H1 (cell line): Measurements from ENCODE around the gene DEDD. TPM values are rescaled to one million over a fixed set of nuclear protein-coding genes. Genes with fewer than 3 reads are reported as not detected.

Experiments used
- CTCF ChIA-PET: fragments of 300-600 bp; sonication (Branson Sonifier 250); formaldehyde crosslinking; loops from one replicate; lab custom pipeline; 2021; ENCODE audit not compliant: partially characterized antibody; lab: Charles Lee
- POLR2A ChIA-PET: fragments of 300-600 bp; sonication (Branson Sonifier 250); formaldehyde crosslinking; loops from one replicate; lab custom pipeline; 2021; ENCODE audit warnings: inconsistent platforms; ENCODE audit not compliant: partially characterized antibody; lab: Charles Lee
- DNase-seq, 2 experiments: peaks; one replicate each; pipeline versions ENCODE4 v3.0.0 to v3.0.0-alpha.2; 2010 to 2022; ENCODE audit warnings: low spot score in 2 of 2, low read depth in 1 of 2, mixed read lengths in 1 of 2
- FAIRE-seq: peaks from 2 replicates; lab custom pipeline; 2011; peaks lifted over from hg19 to GRCh38; lab: Jason Lieb, UNC
- H2AFZ ChIP-seq: 2 replicates; pipeline ENCODE4 v1.8.1; 2012; ENCODE audit warnings: low read length, inconsistent platforms
- H2AK5ac ChIP-seq: 2 replicates; pipeline ENCODE4 v1.6.1; 2013; ENCODE audit warnings: low read depth, low read length
- H2BK120ac ChIP-seq: replicated peaks from 2 replicates; pipeline ENCODE3; 2013; ENCODE audit warnings: low read depth, low read length, inconsistent platforms
- H2BK12ac ChIP-seq: 2 replicates; pipeline ENCODE4 v1.6.1; 2013; ENCODE audit warnings: low read depth, low read length
- H2BK15ac ChIP-seq: 2 replicates; pipeline ENCODE4 v1.6.1; 2013; ENCODE audit warnings: low read length
- H2BK20ac ChIP-seq: 2 replicates; pipeline ENCODE4 v1.6.1; 2013; ENCODE audit warnings: low read length
- H2BK5ac ChIP-seq: 2 replicates; pipeline ENCODE4 v1.6.1; 2013; ENCODE audit warnings: low read depth, low read length
- H3K14ac ChIP-seq: 2 replicates; pipeline ENCODE4 v1.6.1; 2013; ENCODE audit warnings: inconsistent platforms; ENCODE audit not compliant: insufficient read length
- H3K18ac ChIP-seq: 2 replicates; pipeline ENCODE4 v1.6.1; 2013; ENCODE audit warnings: low read length; ENCODE audit errors: extremely low read depth
- H3K23ac ChIP-seq: 2 replicates; pipeline ENCODE4 v1.6.1; 2013; ENCODE audit warnings: inconsistent platforms; ENCODE audit not compliant: insufficient read length
- H3K23me2 ChIP-seq: 2 replicates; pipeline ENCODE4 v1.6.1; 2013; ENCODE audit warnings: low read depth, low read length
- H3K27ac ChIP-seq: 2 replicates; pipeline ENCODE4 v1.6.1; 2011; ENCODE audit warnings: low read depth, low read length, inconsistent platforms
- H3K27me3 ChIP-seq, 4 experiments: replicated peaks in 1 of 4; 1 replicate in 1 of 4; 2 replicates in 3 of 4; pipeline versions ENCODE4 v1.6.1 to v1.8.1; 2011 to 2013; ENCODE audit warnings: low read length in 3 of 4, mild to moderate bottlenecking in 3 of 4, inconsistent platforms in 2 of 4, mixed read lengths in 2 of 4, moderate library complexity in 1 of 4; ENCODE audit not compliant: control insufficient read depth in 3 of 4, insufficient read depth in 3 of 4; ENCODE audit errors: extremely low read depth in 1 of 4
- H3K36me3 ChIP-seq, 4 experiments: 2 replicates each; pipeline versions ENCODE4 v1.6.1 to v1.8.1; 2011 to 2013; ENCODE audit warnings: mild to moderate bottlenecking in 4 of 4, low read length in 3 of 4, moderate library complexity in 2 of 4, control low read depth in 1 of 4, inconsistent platforms in 1 of 4; ENCODE audit not compliant: insufficient read depth in 4 of 4, control insufficient read depth in 2 of 4
- H3K4ac ChIP-seq: replicated peaks from 2 replicates; pipeline ENCODE3; 2013; ENCODE audit warnings: low read length, low read depth, mixed read lengths, inconsistent platforms; ENCODE audit not compliant: insufficient read length
- H3K4me1 ChIP-seq, 4 experiments: replicated peaks in 1 of 4; 1 replicate in 1 of 4; 2 replicates in 3 of 4; pipeline versions ENCODE4 v1.6.1 to v1.8.1; 2011 to 2013; ENCODE audit warnings: low read length in 3 of 4, inconsistent platforms in 2 of 4, mixed read lengths in 1 of 4; ENCODE audit not compliant: insufficient read depth in 4 of 4, control insufficient read depth in 3 of 4
- H3K4me2 ChIP-seq, 2 experiments: 2 replicates each; pipeline versions ENCODE4 v1.6.1 to v1.8.1; 2011 to 2013; ENCODE audit warnings: low read depth in 2 of 2, low read length in 2 of 2, control low read depth in 1 of 2, inconsistent platforms in 1 of 2, mild to moderate bottlenecking in 1 of 2; ENCODE audit not compliant: insufficient read depth in 1 of 2
- H3K4me3 ChIP-seq, 4 experiments: fragments of 200-600, 300-600 bp in 1 of 4; sonication (generic), shearing (Covaris generic), sonication (Bioruptor Twin) in 1 of 4; 2 replicates each; pipeline versions ENCODE4 v1.5.1 to v1.8.1; 2011 to 2016; ENCODE audit warnings: low read length in 4 of 4, low read depth in 3 of 4, control low read depth in 2 of 4, inconsistent platforms in 2 of 4, mild to moderate bottlenecking in 2 of 4, mixed read lengths in 1 of 4, moderate library complexity in 1 of 4; ENCODE audit not compliant: insufficient read depth in 2 of 4; ENCODE audit errors: extremely low read depth in 1 of 4
- H3K56ac ChIP-seq: replicated peaks from 2 replicates; pipeline ENCODE3; 2013; ENCODE audit warnings: low read depth, mild to moderate bottlenecking, mixed read lengths, low read length, inconsistent platforms; ENCODE audit not compliant: insufficient read length
- H3K79me1 ChIP-seq: 2 replicates; pipeline ENCODE4 v1.6.1; 2013; ENCODE audit warnings: low read depth, low read length, control low read depth
- H3K79me2 ChIP-seq, 2 experiments: 2 replicates each; pipeline versions ENCODE4 v1.6.1 to v1.8.1; 2012 to 2013; ENCODE audit warnings: low read length in 2 of 2, mild to moderate bottlenecking in 2 of 2, inconsistent platforms in 1 of 2; ENCODE audit not compliant: insufficient read depth in 2 of 2, control insufficient read depth in 1 of 2
- H3K9ac ChIP-seq, 4 experiments: replicated peaks in 1 of 4; 1 replicate in 1 of 4; 2 replicates in 3 of 4; pipeline versions ENCODE4 v1.6.1 to v1.8.1; 2011 to 2013; ENCODE audit warnings: low read depth in 3 of 4, low read length in 3 of 4, control low read depth in 2 of 4, mild to moderate bottlenecking in 2 of 4, moderate library complexity in 2 of 4, inconsistent platforms in 1 of 4; ENCODE audit errors: extremely low read depth in 1 of 4
- H3K9me3 ChIP-seq, 2 experiments: 2 replicates each; pipeline versions ENCODE4 v1.6.1 to v1.8.1; 2012 to 2013; ENCODE audit warnings: mild to moderate bottlenecking in 2 of 2, moderate library complexity in 2 of 2, control low read depth in 1 of 2, inconsistent platforms in 1 of 2, low read depth in 1 of 2, low read length in 1 of 2, mixed read lengths in 1 of 2; ENCODE audit not compliant: insufficient read depth in 2 of 2
- H4K20me1 ChIP-seq, 2 experiments: replicated peaks in 1 of 2; 2 replicates each; pipeline versions ENCODE3 to v1.8.1; 2011 to 2013; ENCODE audit warnings: inconsistent platforms in 2 of 2, low read length in 2 of 2, mild to moderate bottlenecking in 1 of 2; ENCODE audit not compliant: insufficient read depth in 2 of 2, control insufficient read depth in 1 of 2
- H4K5ac ChIP-seq: 2 replicates; pipeline ENCODE4 v1.6.1; 2013; ENCODE audit warnings: low read length, low read depth, mixed read lengths, inconsistent platforms; ENCODE audit not compliant: insufficient read length
- H4K8ac ChIP-seq: 2 replicates; pipeline ENCODE4 v1.8.0; 2013; ENCODE audit warnings: mild to moderate bottlenecking, moderate library complexity, low read length, inconsistent platforms; ENCODE audit not compliant: insufficient read depth; ENCODE audit errors: extremely low read depth
- H4K91ac ChIP-seq: replicated peaks from 2 replicates; pipeline ENCODE3; 2013; ENCODE audit warnings: low read length, mixed read lengths, inconsistent platforms; ENCODE audit not compliant: insufficient read length
- EGR1 ChIP-seq: IDR thresholded peaks from 2 replicates; pipeline ENCODE4 v1.6.1; 2011; ENCODE audit warnings: low read depth, low read length, borderline replicate concordance
- HDAC2 ChIP-seq, 2 experiments: fragments of 300-600 bp in 1 of 2; sonication (generic) in 1 of 2; IDR thresholded peaks; 2 replicates each; pipeline ENCODE4 v1.6.1; 2011 to 2012; ENCODE audit warnings: low read depth in 2 of 2, low read length in 2 of 2, mild to moderate bottlenecking in 2 of 2, moderate library complexity in 2 of 2, borderline replicate concordance in 1 of 2, inconsistent platforms in 1 of 2
- KDM1A ChIP-seq: fragments of 200-600, 300-600 bp; sonication (generic); IDR thresholded peaks from 2 replicates; pipeline ENCODE4 v1.7.1; 2016; ENCODE audit warnings: mild to moderate bottlenecking, low read length, borderline replicate concordance
- KDM4A ChIP-seq: IDR thresholded peaks from one replicate; pipeline ENCODE4 v1.7.1; 2012; ENCODE audit warnings: low read depth, mild to moderate bottlenecking, moderate library complexity, low read length, inconsistent platforms; ENCODE audit not compliant: severe bottlenecking
- POU5F1 ChIP-seq: IDR thresholded peaks from 2 replicates; pipeline ENCODE4 v1.6.1; 2011; ENCODE audit warnings: low read depth, mild to moderate bottlenecking, low read length, moderate library complexity
- RNF2 ChIP-seq: fragments of 200-900, 300-1000 bp; sonication (generic); IDR thresholded peaks from 2 replicates; pipeline ENCODE4 v1.7.1; 2016; ENCODE audit warnings: borderline replicate concordance, low read depth, mild to moderate bottlenecking, antibody characterized with exemption, low read length; ENCODE audit not compliant: poor library complexity, severe bottlenecking; ENCODE audit errors: missing control alignments
- SP1 ChIP-seq: IDR thresholded peaks from 2 replicates; pipeline ENCODE4 v1.6.1; 2011; ENCODE audit warnings: low read depth, low read length
- SRF ChIP-seq: IDR thresholded peaks from 2 replicates; pipeline ENCODE4 v1.6.1; 2011; ENCODE audit warnings: mild to moderate bottlenecking, low read depth, low read length, moderate library complexity
- TAF1 ChIP-seq: IDR thresholded peaks from 2 replicates; pipeline ENCODE4 v1.6.1; 2011; ENCODE audit warnings: mild to moderate bottlenecking, low read depth, low read length
- TBP ChIP-seq: IDR thresholded peaks from 2 replicates; pipeline ENCODE4 v1.6.1; 2011; ENCODE audit warnings: low read depth, low read length, improper control_type of control experiment
- WGBS, 2 experiments: shearing (Covaris generic) in 1 of 2; methylation state at CpG; one replicate each; pipeline versions ENCODE4 v1.1.6 to v1.1.7; 2013 to 2015; ENCODE audit warnings: low lambda C conversion rate in 2 of 2, mixed read lengths in 2 of 2, inconsistent platforms in 1 of 2, low coverage in 1 of 2, missing lambda C conversion rate in 1 of 2; ENCODE audit not compliant: insufficient replicate concordance in 2 of 2, insufficient coverage in 1 of 2, insufficient read length in 1 of 2; ENCODE audit errors: extremely low coverage in 1 of 2, missing lambda C conversion rate in 1 of 2; 5-methylcytosine and 5-hydroxymethylcytosine counted together
- polyA plus RNA-seq, 7 experiments: library from polyadenylated mRNA; depleted of rRNA in 3 of 7; stranded (reverse) in 5 of 7; unstranded in 2 of 7; fragments of >200 nt in 5 of 7; fragments of 200-250 nt in 2 of 7; gene quantifications; 1 replicate in 5 of 7; 2 replicates in 1 of 7; 4 replicates in 1 of 7; pipeline versions ENCODE4 v1.2.1 to v1.2.3, GENCODE V29; 2011 to 2013; ENCODE audit warnings: missing spikeins in 2 of 7, mixed read lengths in 2 of 7
- total RNA-seq: library from RNA; stranded (reverse); fragmentation: NEBNext Ultra II Directional; extraction: Animal tissue kit (Norgen Biotek cat#: 25700); gene quantifications from 2 replicates; pipeline ENCODE4 v1.2.1, GENCODE V29; 2021

The DEDD gene
- total and polyA plus RNA-seq, 2 of the 8 experiments (the other 6 are each of a cell fraction or from before 2014, with no cell fraction given), result 42.6 to 55.9 TPM

GRCh38 chr1:161177112-161177935, 44.9 kb upstream of the DEDD start, which contains the start of gene B4GALT3:
B4GALT3 (minus strand) TSS chr1:161177507; CDS start chr1:161176060, 1,447 bp downstream.
- peak within 1 kb of the TSS; percentile 96 for H2AFZ ChIP-seq
- no peak for FAIRE-seq
- TF ChIP-seq POU5F1, result no peak
- no peak for TF ChIP-seq SRF
- no peak for TF ChIP-seq RNF2
- 0 out of 2 replicates have a peak, but pooled peaks have one; percentile 33 for TF ChIP-seq KDM1A
- peak; percentile 67 for TF ChIP-seq KDM4A
- peak; percentile 67; the same call in 1 of the 2 replicates for TF ChIP-seq EGR1
- peak; percentile 89 for TF ChIP-seq TAF1
- TF ChIP-seq SP1, result peak; percentile 29; the same call in 1 of the 2 replicates
- peak in 1 of 2 experiments; percentile 65; a peak in 2 of 4 replicates for TF ChIP-seq HDAC2 (IDR thresholded peaks at IDR 0.05; ENCODE audit: borderline replicate concordance in 1 of 2, low read depth in 2 of 2, low read length in 2 of 2)
- peak; percentile 73; the same call in 1 of the 2 replicates for TF ChIP-seq TBP

More at GRCh38 chr1:161177112-161177935, 44.9 kb upstream of the DEDD start, which contains the start of gene B4GALT3:
- Histone ChIP-seq H3K9me3 (no peaks in the 10 kb centered on the region), H3K27me3 (no peaks in the 10 kb centered on the region), H3K4ac (peak within 1 kb of the TSS; percentile 62), H3K27ac (peak within 1 kb of the TSS; percentile 88), H3K79me2 (peaks cover 0 to 4% of the 10 kb centered on the region in 2 experiments; a peak in 1 of 4 replicates), H3K79me1 (peaks cover 4% of the 10 kb centered on the region), H2BK120ac (no peak within 1 kb of the TSS), H2AK5ac (no peak within 1 kb of the TSS), H2BK20ac (no peak within 1 kb of the TSS), H3K23me2 (peaks cover 2% of the 10 kb centered on the region; the same call in 1 of the 2 replicates), H3K18ac (peak within 1 kb of the TSS; percentile 100), H4K8ac (peak within 1 kb of the TSS; percentile 91), H3K4me1 (peaks cover 0 to 13% (median under 1%) of the 10 kb centered on the region in 4 experiments; a peak in 3 of 7 replicates), H3K14ac (no peak within 1 kb of the TSS), H4K5ac (peak within 1 kb of the TSS; percentile 94), H4K20me1 (peaks cover 0 to 6% of the 10 kb centered on the region in 2 experiments), H2BK15ac (peak within 1 kb of the TSS; percentile 99; the same call in 1 of the 2 replicates), H3K23ac (no peak within 1 kb of the TSS), H3K9ac (peak within 1 kb of the TSS in 3 of 4 experiments; percentile 81 to 83 (median 82); a peak in 6 of 7 replicates), H2BK12ac (peak within 1 kb of the TSS; percentile 83), H3K4me2 (peak within 1 kb of the TSS; percentile 61 to 93), H3K4me3 (peak within 1 kb of the TSS; percentile 66 to 96 (median 84)), H3K36me3 (peaks cover 5 to 31% (median 14%) of the 10 kb centered on the region in 4 experiments; a peak in 6 of 8 replicates), H4K91ac (peak within 1 kb of the TSS; percentile 40), H3K56ac (peak within 1 kb of the TSS; percentile 65), H2BK5ac (peak within 1 kb of the TSS; percentile 99)
- WGBS, 2 experiments, result 2% methylated on average over 41 of the region's 50 CpGs; no CpG with 5 or more reads in 1 of the 2 experiments
- peak in 1 of 2 experiments; percentile 100 for DNase-seq
- POLR2A ChIA-PET, result interaction anchor here (0.7 to 4.0 kb wide), 22 partner anchors 11 to 263 kb away, joined by 3 to 51 read pairs (median 4); partner anchors contain the start of genes ADAMTS4, APOA2, DEDD and F11R
- CTCF ChIA-PET, result interaction anchor here (0.6 to 2.8 kb wide), 12 partner anchors 9 to 1308 kb away, joined by 3 to 27 read pairs (median 3); partner anchors contain the start of genes ADAMTS4, NDUFS2, PPOX and TOMM40L
